Colonic mucosa (tissue), 4 donors: ENCODE measurements around the gene HOXB9. TPM values are rescaled to one million over a fixed set of nuclear protein-coding genes. Genes with fewer than 3 reads are reported as not detected.

Source experiments
- DNase-seq: peaks from one replicate; pipeline ENCODE4 v3.0.0-alpha.2; 2020
- H3K27ac ChIP-seq: fragments of 200-600 bp; one replicate; pipeline ENCODE4 v1.8.0; 2021
- H3K27me3 ChIP-seq: fragments of 200-600 bp; one replicate; pipeline ENCODE4 v1.8.0; 2021
- H3K36me3 ChIP-seq: fragments of 200-600 bp; one replicate; pipeline ENCODE4 v1.8.0; 2021
- H3K4me1 ChIP-seq: fragments of 200-600 bp; one replicate; pipeline ENCODE4 v1.8.0; 2021; ENCODE audit warnings: mild to moderate bottlenecking
- H3K4me3 ChIP-seq: fragments of 200-600 bp; one replicate; pipeline ENCODE4 v1.8.0; 2021
- H3K9ac ChIP-seq, 2 donors: one replicate each; pipeline ENCODE4 v1.7.0; 2013; ENCODE audit warnings: control low read depth in 2 of 2, low read depth in 2 of 2, low read length in 2 of 2
- H3K9me3 ChIP-seq: fragments of 200-600 bp; one replicate; pipeline ENCODE4 v1.8.0; 2021
- CTCF ChIP-seq: fragments of 200-600 bp; IDR thresholded peaks from one replicate; pipeline ENCODE4 v1.8.0; 2022; ENCODE audit warnings: antibody characterized with exemption, mild to moderate bottlenecking
- intact Hi-C: fragments of 100-400 bp; cut with DNase I; formaldehyde crosslinking; loops from one replicate; pipeline ENCODE4 v1.14.1; 2022
- total RNA-seq, 2 donors: library from RNA; stranded (reverse); fragmentation: NEBNext Ultra II Directional in 1 of 2; extraction: Animal tissue kit (Norgen Biotek cat#: 25700) in 1 of 2; gene quantifications; one replicate each; pipeline ENCODE4 v1.2.1, GENCODE V29; 2021
- donor health status: healthy.
- donor health status: DM: no; HTN: no; CAD: no.
- donor health status: DM: no; HTN: no; CAD: no.

HOXB9 gene
- total RNA-seq, 2 donors from 2014 or later = 37.1 to 73.9 TPM

GRCh38 chr17:48649741-48650140 is 23.6 kb upstream of the HOXB9 start:
- H3K4me1 ChIP-seq = no peaks in the 10 kb centered on the region
- no peaks in the 10 kb centered on the region for H3K36me3 ChIP-seq
- TF ChIP-seq CTCF = no peak
- no peak overlapping the region for H3K9ac ChIP-seq
- no peaks in the 10 kb centered on the region for H3K9me3 ChIP-seq
- intact Hi-C loops = no loop called here
- no peak overlapping the region for H3K27ac ChIP-seq
- peaks cover 3% of the 10 kb centered on the region for H3K27me3 ChIP-seq
- no peak for DNase-seq
- H3K4me3 ChIP-seq = no peak overlapping the region

GRCh38 chr17:48647963-48648245 is 21.7 kb upstream of the HOXB9 start:
- intact Hi-C loops = no loop called here
- Histone ChIP-seq H3K27ac (peak overlapping the region; percentile 85), H3K27me3 (peaks cover 3% of the 10 kb centered on the region), H3K36me3 (no peaks in the 10 kb centered on the region), H3K4me3 (peak overlapping the region; percentile 50), H3K9ac (peak overlapping the region; percentile 81 to 93), H3K4me1 (no peaks in the 10 kb centered on the region), H3K9me3 (no peaks in the 10 kb centered on the region)
- TF ChIP-seq CTCF = no peak
- DNase-seq = no peak

- peak overlapping the region; percentile 85 for H3K27ac ChIP-seq
- peaks cover 3% of the 10 kb centered on the region for H3K27me3 ChIP-seq
- intact Hi-C loops = no loop called here
- no peaks in the 10 kb centered on the region for H3K36me3 ChIP-seq
- H3K9ac ChIP-seq = peak overlapping the region; percentile 81 to 93
- peak overlapping the region; percentile 50 for H3K4me3 ChIP-seq
- TF ChIP-seq CTCF = no peak
- H3K4me1 ChIP-seq = no peaks in the 10 kb centered on the region
- DNase-seq = peak; percentile 66
- no peaks in the 10 kb centered on the region for H3K9me3 ChIP-seq
These were observed 21.2 kb upstream of the HOXB9 start for GRCh38 chr17:48647103-48647962.

GRCh38 chr17:48646183-48647102 is 20.3 kb upstream of the HOXB9 start:
- Histone ChIP-seq H3K36me3 (no peaks in the 10 kb centered on the region), H3K4me1 (no peaks in the 10 kb centered on the region), H3K27me3 (peaks cover 7% of the 10 kb centered on the region), H3K27ac (peak overlapping the region; percentile 85), H3K9ac (peak overlapping the region; percentile 86 to 93), H3K4me3 (peak overlapping the region; percentile 50), H3K9me3 (no peaks in the 10 kb centered on the region)
- no peak for TF ChIP-seq CTCF
- intact Hi-C loops = no loop called here
- DNase-seq = peak; percentile 76

GRCh38 chr17:48645639-48646182 is 19.6 kb upstream of the HOXB9 start:
- Histone ChIP-seq H3K9ac (peak overlapping the region; percentile 86 to 93), H3K27ac (peak overlapping the region; percentile 85), H3K9me3 (no peaks in the 10 kb centered on the region), H3K4me3 (peak overlapping the region; percentile 50), H3K27me3 (peaks cover 7% of the 10 kb centered on the region), H3K4me1 (no peaks in the 10 kb centered on the region), H3K36me3 (no peaks in the 10 kb centered on the region)
- TF ChIP-seq CTCF = no peak
- intact Hi-C loops = no loop called here
- peak; percentile 32 for DNase-seq
